SK-N-MC (cell line): ENCODE measurements around the gene NF2.

Experiments used
- EZH2 ChIP-seq: fragments of 200-600 bp; sonication (generic); IDR thresholded peaks from one replicate; pipeline ENCODE4 v1.6.1; 2017; ENCODE audit warnings: antibody characterized with exemption
- POLR2AphosphoS5 ChIP-seq: IDR thresholded peaks from 2 replicates; pipeline ENCODE4 v1.6.1; 2012; ENCODE audit warnings: mild to moderate bottlenecking, low read depth, low read length, borderline replicate concordance

GRCh38 chr22:29740216-29740615 lies 136.8 kb downstream of the NF2 start:
- TF ChIP-seq EZH2 = no peak
- TF ChIP-seq POLR2AphosphoS5 = no peak
